Measurements from ENCODE around the gene WWOX.

The WWOX gene

DNA sequence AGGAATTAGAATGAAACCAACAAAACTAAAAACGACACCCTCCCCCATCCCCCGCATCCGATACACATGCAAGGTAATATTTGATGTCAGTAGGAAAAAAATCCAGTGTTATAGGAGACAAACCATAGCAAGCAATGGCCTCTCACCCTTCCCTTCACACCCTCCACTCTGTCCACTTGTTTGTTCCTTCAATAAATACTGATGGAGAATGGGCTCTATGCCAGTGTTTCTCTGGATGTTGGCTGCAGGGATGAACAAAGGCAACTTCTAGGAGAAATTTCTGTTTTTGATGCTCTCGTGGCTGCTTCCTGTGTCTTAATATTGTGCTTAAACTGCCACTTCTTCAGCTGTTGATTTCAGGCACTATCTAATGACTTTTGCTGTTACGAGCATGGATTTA lies 98.8 kb downstream of the WWOX start:
- no peak for DNase-seq

DNA sequence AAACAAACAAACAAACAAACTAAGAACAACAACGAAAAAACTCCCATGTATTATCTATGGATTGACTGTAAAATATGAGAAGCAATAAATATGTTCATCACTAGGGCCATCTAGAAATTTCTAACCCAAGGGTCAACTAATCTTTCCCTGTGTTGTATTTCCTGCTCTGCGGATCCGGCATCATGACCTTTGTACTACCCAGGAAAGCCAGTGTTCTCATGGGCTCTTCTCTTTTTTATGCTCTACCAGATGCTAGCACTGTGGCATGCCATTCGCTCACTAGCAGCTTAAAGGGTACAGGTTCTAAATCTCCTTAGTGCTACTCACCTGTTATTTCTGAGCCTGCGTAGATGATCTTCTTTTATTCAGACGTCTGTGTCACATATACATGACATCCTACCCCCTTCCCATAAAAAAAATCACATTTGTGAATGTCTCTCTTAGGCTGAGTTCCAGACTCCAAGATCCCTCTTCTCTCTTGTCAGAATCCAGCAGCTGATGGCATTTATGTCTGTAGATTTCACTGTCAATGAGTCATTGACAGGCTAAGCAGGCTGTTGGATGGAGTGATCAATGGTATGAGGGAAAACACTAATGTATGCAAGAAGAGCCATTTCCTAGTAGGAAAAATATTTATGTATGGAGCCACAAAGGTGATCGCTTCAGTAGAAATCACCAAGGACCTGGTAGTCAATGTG lies 100.0 kb downstream of the WWOX start:
- no peak for DNase-seq

DNA sequence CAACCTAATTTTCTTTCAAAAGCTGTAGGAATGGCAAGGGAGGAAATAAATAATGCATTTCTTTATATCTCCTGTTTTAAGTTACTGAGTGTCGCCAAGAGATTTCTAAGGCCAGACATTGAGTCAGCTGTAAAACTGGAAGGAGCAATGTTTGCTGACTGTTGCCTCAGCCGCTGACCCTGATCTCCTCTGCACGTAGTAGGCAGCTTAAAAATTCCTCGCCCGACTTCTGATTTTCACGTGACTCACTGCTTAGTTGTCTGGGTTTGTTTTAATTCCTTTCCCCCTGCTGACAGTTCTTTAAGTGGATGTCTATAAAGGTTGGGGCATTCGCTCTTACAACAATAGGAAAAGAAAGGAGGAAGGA lies 100.6 kb downstream of the WWOX start:
- DNase-seq, result no peak

DNA sequence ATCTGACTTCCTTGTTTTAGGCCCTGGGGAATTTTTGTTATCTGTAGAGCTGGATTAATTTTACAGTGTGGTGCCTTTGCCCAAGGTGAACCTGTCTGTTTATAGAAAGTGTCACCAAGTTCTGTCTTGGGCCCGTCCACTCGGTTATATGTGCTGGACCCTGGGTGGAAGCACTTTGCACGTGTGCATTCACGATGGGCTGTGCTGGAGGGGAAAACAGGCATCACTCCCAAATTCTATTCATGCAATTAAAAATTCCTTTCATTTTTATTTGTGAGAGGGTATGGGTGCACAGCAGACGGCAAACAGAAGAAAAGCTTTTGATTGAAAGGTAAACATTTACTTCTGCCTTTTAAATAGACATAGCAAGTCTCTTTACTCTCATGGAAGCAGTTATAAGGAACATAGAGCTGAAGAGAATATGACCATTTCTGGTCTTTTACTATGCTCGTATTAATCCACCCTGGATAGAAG lies 101.2 kb downstream of the WWOX start:
- DNase-seq, result no peak

DNA sequence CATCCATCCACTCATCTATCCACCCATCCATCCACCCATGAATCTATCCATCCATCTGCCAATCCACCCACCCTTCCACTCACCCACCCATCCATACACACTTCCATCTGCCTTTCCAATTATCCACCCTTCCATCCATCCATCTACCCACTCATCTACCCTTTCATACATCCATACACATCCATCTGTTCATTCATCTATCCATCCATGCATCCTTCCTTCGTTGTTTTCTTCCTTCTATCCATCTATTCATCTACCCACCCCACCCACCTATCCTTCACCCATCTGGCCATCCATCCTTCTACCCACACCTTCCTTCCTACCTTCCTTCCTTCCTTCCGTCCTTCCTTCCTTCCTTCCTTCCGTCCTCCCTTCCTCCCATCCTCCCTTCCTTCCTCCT lies 106.1 kb downstream of the WWOX start:
- DNase-seq, result no peak

DNA sequence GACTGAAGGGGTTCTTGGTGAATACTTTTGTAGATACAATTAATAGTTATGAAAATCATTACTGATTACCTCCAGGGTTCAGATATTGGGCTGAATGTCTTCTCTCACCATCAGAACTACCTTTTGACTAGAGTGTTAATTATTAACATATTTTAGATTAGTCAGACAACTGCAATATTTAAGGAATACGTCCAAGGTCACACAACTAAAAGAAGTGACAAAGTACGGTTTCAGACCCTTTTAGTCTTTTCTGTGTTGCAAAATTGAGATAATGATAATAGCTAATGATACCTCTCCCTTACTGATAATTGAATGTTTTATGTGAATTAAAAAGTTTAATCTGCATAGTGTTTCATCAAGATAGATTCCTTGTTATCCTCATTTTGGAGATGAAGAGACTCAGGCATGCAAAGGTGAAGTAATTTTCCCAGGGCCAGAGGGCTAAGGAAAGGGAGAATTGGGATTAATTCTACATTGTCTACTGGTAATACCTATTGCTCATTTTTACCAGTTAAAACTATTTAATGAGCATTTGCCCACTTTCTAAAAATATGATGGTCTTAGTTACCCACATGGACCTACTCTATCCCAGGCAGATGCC lies 107.3 kb downstream of the WWOX start:
- DNase-seq, result no peak

DNA sequence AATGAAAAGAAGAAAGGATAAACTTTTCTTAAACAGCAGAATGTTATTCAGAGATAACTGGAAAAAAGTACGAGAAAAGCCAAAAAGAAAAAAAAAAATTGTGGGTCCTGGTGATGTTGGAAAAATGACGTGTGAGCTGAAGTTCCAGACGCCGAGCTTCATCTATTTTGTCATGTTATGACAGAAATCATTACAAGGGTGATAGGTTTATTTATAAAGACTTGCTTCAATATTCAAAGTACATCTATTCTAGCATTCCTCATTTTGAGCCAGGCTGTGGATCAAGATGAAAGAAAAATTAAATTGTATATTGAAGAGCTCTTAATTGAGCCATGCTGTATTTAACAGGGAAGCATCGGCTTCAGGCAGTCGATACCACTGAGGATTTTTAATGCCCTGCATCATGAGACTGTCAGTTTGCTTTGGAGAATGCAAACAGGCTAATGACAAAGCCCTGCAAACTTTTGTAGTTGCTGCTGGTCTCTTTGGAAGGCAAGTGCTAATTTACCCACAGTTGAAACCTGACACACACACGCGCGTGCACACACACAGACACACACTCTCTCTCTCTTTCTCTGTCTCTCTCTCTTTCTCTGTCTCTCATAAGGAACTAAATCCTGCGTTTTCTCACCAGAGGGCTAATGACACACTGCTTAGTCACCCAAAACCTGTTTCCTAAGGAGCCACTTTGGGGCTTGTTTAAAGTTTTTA lies 110.7 kb downstream of the WWOX start:
- DNase-seq, result no peak

DNA sequence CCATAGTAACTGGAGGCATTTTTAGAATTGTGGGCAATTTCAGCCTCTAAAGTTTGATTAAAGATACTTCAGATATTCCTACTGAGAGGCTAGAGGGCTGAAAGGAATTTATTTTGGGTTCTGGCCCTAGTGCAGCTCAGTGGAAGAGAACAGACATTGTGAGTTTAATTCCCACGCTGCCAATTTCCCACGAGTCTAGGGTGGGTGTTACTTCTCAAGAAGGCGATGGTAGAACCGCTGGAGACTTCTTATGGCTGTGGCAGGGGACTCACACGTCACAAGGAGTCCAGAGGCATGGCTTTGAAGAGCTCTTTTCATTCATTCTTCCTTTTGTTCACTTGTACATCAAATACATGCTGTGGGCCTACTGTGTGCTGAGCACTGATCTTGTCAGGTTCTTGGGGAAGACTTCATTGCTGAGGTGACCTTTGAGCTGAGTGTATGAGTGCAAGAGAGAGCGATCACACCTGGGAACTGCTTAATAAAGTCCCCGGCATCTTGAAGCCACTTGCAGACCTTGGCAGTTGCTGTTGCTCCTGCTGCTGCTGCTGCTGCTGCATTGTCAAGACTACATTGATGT lies 111.7 kb downstream of the WWOX start:
- DNase-seq, result no peak

DNA sequence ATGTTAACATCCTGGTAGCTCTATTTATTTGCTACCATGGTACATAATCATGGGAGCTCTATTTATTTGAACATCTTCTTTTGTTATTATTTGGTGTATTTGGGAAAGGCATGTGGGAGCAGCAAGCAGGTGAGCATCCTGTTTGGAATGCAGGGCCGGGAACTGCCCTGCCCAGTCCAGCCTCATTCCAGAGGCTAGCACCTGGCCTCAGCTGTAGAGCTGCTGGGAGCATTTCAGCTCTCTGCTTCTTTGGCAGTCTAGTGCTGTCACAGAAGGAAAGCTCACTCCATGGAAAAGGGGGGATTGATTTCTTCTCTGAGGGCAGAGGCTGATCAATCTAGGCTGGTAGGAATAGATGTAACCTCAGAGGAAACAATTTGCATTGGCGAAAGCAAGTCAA lies 112.5 kb downstream of the WWOX start:
- no peak for DNase-seq

DNA sequence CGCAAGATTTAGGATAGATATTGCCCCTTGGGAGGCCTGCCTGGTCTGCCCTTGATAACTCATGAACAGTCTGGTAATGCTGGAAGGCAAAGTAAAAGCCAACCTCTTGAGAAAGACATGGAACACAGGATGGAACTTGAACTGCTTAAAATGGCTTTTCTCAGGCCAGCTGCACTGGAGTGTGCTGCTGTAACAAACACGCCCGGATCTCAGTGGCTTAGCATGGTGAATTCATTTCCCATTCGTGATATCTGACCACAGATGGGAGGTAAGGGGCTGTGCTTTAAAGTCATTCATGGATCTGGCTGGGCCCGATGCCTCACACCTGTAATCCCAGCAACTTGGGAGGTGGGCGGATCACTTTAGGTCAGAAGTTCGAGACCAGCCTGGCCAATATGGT lies 113.2 kb downstream of the WWOX start:
- DNase-seq, result no peak

DNA sequence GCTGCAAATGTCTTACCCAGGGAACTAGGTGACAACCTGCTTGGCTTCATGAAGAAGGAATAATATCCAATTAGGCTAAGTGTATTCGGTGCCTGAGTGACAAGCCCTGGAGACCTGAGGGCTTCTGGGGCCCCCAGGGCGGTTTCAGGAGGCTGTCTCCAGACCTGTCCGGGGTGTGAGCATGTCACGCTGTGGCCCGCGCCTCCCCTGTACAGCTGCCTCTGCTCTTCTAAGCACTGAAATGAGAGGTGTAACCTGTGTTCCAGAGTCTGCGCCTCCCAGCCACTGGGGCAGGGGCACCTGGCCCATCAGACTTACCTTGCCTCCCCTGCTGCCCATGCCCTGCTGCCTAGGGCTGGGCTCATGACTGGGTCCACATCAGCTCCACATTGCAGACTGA lies 114.3 kb downstream of the WWOX start:
- DNase-seq, result no peak

DNA sequence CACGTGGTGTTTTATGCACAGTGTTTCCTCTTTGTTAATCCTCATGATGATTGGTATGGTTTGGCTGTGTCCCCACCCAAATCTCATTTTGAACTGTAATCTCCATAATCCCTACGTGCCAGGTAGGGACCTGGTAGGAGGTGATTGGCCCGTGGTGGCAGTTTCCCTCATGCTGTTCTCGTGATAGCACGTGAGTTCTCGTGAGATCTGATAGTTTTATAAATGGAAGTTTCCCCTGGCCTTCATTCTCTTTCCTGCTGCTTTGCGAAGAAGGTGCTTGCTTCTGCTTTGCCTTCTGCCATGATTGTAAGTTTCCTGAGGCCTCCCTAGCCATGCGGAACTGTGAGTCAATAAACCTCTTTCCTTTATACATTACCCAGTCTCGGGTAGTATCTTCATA lies 115.8 kb downstream of the WWOX start:
- DNase-seq, result no peak

DNA sequence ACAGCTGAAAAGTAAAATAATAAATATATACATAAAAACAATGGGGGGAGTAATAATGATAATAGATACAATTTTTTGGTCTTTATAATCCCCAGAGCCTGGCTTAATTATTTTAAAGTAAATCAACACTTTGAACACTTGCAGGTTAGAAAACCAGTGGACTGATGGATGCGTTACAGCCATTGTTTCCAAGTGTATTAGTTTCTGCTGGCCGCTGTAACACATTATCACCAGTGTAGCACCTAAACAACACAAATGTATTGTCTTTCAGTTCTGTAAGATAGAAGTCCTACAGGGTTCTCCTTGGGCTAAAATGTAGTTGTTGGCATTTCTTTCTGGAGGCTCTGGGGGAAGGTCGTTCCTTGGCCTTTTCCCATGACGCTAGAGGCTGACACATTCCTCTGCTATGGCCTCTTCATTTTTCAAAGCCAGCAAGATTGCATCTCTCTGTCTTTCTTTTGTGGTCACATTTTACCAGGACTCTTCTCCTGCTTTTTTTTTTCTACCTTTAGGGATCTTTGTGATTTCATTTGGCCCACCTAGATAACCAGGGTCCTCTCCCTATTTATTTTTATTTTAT lies 116.8 kb downstream of the WWOX start:
- DNase-seq, result no peak

DNA sequence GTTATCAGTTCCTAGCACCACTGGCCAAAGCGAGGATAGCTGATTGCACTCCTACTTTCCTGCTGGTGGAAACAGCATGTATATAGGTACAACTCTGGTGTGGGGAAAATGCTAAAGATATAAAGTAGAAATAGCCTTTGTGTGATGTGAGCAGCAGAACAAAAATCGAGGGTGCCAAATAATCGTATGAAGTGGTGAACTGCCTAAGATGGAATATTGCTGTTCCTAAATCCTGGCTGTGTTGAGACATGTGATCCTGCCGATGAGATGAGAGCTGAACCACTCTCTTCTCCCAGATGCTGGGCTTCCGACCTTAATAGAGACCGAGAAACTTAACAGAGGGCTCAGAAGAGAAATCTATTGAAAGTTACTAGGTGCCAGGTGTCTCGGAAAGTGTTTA lies 117.8 kb downstream of the WWOX start:
- DNase-seq, result no peak

DNA sequence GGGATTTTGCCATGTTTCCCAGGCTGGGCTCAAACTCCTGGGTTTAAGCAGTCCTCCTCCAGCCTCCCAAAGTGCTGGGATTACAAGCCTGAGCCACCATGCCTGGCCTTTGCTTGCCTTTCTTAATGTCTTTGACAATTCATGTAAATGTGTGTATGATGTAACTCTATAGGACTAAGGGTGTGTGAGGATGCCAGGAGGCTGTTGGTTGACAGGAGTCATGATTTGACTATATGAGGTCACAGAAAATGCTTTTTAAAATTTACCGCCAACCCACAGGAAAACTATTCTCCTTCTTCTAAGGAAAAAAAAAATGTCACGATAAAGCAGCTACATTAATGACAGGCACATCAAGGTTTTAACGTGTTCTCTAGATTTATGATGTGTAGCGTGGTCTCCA lies 118.8 kb downstream of the WWOX start:
- DNase-seq, result no peak

DNA sequence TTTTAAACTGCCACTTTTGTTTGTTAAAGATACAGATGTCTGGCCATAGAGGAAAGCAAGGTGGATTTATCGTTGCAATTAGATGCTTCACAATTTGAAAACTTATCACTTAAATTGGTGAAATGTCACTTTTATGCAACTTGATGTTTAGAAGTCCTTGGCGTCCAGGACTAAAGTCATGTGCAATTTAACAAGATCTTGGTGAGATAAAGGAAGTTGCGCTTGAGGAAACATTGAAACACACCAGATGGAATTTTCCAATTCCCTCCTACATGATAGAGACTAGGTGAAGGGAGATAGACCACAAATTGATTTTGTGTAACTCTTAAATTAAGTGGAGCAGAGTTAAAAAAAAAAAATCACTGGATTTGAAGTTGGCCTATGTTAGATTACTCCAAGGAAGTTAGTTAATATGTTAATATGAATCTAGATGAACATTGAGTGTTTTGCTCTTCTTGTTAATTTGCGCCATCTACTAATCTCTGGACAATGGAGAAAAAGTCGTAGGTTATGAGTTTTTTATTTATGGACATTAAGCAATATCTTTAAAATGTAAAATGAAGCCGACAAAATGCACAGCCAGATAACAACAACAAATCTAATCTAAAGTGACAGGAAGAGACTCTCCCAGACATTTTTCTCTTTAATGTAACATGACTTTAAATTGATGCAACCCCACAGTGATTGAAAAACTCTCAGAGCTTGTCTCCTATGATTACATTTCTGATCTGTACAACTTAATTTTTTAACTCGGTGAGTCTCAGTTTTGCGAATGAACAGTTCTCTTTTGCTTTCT lies 119.6 kb downstream of the WWOX start:
- no peak for DNase-seq

DNA sequence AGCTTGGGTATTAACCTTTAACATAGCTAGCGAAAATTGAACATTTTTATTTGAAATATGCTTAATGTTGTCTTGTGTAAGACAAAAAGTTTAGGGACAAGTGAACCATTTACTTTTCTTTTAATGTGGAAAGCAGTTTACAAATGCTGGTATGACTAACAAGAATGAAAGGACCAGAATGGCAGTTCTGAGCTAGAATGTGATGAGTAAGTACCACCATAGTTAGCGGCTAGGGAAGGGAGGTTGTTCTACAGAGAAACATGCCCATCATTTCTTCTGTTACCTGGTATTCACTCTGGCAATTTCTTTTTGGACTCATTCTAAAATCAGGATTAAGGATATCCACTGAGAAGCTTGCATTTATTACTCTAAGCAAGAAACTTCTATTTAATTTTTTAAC lies 121.1 kb downstream of the WWOX start:
- no peak for DNase-seq

DNA sequence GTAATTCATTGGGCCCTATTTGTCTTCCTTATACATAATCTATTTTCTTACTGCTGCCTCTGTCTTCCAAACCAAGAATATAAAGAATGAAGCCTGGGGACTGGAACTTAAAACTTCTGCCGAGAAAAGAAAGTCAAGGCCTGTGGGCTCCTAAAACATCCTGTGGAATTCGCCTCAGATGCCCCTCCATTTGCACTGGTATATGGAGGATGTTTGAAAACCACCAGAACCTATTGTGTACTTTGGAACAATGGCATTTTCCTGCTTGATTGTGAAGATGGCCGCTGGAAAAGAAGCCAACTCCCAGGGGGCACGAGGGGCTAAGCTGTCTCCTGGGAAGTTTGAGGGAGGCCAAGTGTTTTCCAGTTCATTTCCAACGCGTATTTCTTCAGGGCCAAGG lies 122.4 kb downstream of the WWOX start:
- DNase-seq, result no peak

DNA sequence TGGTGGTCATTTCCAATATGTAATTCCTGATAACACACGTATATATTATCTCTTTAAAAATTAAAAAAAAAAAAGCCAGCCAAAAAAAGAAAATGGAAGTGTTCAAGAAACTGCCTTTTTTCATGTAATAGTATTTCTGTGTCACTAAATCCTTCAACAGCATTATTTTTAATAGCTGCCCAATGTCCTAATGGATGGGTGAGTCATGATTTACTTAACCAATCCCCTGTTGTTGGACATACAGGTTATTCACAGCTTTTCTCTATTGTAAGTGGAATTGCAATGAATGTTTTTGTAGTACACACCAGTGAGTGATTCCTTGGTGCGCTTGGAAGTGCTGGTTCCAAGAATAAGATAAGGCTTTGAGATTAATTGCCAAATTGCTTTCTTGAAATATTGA lies 124.9 kb downstream of the WWOX start:
- no peak for DNase-seq

DNA sequence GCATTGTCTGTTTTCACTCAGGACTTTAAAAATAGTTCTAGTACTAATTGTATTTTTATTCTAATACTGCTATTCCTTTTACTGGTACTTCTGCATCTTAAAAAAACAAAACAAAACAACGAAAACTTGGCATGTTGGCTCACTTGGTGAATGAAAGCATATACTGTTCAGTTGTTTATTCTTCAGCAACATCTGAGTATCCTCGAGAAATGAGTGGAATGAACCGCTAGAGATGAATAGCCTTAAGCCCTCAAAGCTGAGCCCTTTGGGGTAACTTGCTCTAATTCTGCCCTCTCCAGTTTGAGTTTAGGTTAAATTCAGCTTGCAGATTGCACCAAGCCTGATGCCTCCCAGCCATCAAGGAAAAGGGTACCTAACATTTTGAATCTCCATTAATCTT lies 126.5 kb downstream of the WWOX start:
- no peak for DNase-seq

DNA sequence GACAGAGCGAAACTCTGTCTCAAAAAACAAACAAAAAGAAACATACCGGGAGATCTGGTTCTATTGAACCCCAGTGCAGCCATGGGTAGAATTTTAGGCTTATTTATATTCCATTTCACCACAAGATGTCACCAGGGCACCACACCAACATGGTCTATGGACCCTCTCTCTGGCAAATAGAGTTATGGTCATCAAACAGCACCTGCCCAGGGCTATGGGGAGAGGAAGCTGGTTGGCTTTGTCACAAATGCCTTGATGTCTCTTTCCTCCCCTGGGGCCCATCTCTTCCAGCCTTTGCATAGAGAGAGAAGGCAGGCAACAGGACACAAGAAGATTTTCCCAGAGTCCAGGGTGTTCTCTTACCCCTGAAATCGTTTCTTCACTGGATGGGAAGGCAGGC lies 128.4 kb downstream of the WWOX start:
- no peak for DNase-seq

DNA sequence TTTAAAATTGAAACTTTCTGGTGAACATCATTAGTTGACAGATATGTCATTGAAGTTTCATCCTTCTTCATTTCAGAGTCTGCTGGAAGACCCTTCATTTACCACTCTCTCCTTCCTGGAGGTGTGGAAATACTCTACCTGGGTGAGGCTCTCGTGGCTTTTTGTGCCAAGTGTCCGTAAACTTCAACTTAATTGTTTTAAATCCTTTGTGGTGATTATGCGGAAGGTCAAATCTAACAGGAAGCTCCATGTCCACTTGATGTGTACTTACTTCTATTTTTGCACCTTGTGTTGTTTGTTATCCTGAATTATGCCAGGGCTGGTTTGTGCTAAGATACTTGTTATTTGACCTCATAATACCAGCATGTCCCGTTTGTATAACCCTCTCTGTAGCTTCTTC lies 129.2 kb downstream of the WWOX start:
- DNase-seq, result no peak

DNA sequence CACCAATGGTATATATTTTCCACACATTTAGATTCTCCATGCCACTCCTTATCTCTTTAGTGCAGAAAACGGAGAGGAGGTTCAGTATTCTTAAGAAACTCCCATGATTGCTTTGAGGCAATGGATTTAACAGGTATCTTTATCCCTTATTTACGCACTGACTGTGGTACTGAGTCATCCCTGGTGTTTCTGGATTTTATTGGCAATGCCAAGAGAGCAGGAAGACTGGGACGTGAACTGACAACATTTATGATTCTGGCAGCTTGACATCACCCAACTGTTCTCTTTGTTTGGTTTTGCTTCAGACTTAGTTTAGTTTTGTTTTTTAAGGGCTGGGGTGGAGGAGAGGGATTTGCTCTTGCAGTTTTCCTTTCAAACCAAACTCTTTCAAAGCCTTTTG lies 131.4 kb downstream of the WWOX start:
- DNase-seq, result no peak

Data from CD4-positive, alpha-beta T cell treated with Interferon gamma for 1 hour (primary cell).